ENCODE measurements around the gene RAB33A. TPM values are rescaled to one million over a fixed set of nuclear protein-coding genes. Genes with fewer than 3 reads are reported as not detected.

Gene RAB33A
- total and polyA plus RNA-seq, 4 donors = 0.13 to 0.61 (median 0.55) TPM

DNA sequence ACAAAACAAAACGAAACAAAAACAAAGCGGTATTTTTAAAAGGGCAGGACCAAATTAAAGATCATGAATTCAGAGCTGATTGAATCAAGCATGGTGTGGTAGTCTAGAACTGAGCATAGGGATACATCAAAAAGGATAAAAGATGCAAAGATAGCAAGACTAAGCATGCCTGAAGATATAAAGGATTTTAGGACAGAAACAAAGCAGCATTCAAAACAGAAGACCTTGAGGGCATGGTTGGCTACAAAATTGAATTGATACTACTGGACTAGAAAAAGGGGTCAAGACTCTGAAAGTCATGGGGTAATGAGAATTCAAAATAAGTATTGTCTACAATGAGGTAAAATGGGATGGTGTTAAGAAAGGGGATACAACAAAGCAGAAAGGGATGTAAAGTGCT is 41.6 kb downstream of the RAB33A start:
- 88% methylated on average over 2 of the region's 2 CpGs for WGBS
- H3K9me3 ChIP-seq (ENCODE audit: control insufficient read depth in 4 of 4, low read length in 3 of 4) = no peaks in the 10 kb centered on the region

DNA sequence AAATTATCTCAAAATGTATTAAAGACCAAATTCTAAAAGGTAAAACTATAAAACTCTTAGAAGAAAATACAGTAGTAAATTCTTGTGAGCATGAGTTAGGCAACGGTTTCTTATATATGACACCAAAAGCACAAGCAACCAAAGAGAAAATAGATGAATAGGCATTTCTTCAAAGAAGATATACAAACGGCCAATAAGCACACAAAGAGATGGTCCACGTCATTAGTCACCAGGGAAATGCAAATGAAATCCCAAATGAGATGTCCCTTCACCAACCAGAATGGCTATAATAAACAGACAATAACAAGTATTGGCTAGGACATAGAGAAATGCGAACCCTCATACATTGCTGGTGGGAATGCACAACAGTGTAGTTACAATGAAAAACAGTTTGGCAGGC is 44.6 kb downstream of the RAB33A start:
- DNase-seq (ENCODE audit: low spot score) = no peak
- H3K27me3 ChIP-seq (ENCODE audit: control insufficient read depth in 4 of 4, insufficient read depth in 4 of 4, low read length in 3 of 4) = no peaks in the 10 kb centered on the region
- TF ChIP-seq, protein P1, sequence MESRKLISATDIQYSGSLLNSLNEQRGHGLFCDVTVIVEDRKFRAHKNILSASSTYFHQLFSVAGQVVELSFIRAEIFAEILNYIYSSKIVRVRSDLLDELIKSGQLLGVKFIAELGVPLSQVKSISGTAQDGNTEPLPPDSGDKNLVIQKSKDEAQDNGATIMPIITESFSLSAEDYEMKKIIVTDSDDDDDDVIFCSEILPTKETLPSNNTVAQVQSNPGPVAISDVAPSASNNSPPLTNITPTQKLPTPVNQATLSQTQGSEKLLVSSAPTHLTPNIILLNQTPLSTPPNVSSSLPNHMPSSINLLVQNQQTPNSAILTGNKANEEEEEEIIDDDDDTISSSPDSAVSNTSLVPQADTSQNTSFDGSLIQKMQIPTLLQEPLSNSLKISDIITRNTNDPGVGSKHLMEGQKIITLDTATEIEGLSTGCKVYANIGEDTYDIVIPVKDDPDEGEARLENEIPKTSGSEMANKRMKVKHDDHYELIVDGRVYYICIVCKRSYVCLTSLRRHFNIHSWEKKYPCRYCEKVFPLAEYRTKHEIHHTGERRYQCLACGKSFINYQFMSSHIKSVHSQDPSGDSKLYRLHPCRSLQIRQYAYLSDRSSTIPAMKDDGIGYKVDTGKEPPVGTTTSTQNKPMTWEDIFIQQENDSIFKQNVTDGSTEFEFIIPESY (IDR thresholded peaks at IDR 0.05) = no peak
- TF ChIP-seq, protein P2, sequence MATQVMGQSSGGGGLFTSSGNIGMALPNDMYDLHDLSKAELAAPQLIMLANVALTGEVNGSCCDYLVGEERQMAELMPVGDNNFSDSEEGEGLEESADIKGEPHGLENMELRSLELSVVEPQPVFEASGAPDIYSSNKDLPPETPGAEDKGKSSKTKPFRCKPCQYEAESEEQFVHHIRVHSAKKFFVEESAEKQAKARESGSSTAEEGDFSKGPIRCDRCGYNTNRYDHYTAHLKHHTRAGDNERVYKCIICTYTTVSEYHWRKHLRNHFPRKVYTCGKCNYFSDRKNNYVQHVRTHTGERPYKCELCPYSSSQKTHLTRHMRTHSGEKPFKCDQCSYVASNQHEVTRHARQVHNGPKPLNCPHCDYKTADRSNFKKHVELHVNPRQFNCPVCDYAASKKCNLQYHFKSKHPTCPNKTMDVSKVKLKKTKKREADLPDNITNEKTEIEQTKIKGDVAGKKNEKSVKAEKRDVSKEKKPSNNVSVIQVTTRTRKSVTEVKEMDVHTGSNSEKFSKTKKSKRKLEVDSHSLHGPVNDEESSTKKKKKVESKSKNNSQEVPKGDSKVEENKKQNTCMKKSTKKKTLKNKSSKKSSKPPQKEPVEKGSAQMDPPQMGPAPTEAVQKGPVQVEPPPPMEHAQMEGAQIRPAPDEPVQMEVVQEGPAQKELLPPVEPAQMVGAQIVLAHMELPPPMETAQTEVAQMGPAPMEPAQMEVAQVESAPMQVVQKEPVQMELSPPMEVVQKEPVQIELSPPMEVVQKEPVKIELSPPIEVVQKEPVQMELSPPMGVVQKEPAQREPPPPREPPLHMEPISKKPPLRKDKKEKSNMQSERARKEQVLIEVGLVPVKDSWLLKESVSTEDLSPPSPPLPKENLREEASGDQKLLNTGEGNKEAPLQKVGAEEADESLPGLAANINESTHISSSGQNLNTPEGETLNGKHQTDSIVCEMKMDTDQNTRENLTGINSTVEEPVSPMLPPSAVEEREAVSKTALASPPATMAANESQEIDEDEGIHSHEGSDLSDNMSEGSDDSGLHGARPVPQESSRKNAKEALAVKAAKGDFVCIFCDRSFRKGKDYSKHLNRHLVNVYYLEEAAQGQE (IDR thresholded peaks at IDR 0.05) = no peak
- no peak for TF ChIP-seq TAF1 (conservative IDR thresholded peaks at IDR 0.05)
- no peak for TF ChIP-seq FOXA1 (IDR thresholded peaks at IDR 0.05)
- TF ChIP-seq EGR1 (IDR thresholded peaks at IDR 0.05; ENCODE audit: low read depth in 2 of 2) = no peak
- TF ChIP-seq, protein P3, sequence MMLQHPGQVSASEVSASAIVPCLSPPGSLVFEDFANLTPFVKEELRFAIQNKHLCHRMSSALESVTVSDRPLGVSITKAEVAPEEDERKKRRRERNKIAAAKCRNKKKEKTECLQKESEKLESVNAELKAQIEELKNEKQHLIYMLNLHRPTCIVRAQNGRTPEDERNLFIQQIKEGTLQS (IDR thresholded peaks at IDR 0.05) = no peak
- TF ChIP-seq FOXA2 (IDR thresholded peaks at IDR 0.05) = no peak
- TF ChIP-seq NR2F2 (IDR thresholded peaks at IDR 0.05) = no peak
- TF ChIP-seq, protein P4, sequence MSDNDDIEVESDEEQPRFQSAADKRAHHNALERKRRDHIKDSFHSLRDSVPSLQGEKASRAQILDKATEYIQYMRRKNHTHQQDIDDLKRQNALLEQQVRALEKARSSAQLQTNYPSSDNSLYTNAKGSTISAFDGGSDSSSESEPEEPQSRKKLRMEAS (IDR thresholded peaks at IDR 0.05) = no peak
- TF ChIP-seq JUND (IDR thresholded peaks at IDR 0.05) = no peak
- TF ChIP-seq, protein P5, sequence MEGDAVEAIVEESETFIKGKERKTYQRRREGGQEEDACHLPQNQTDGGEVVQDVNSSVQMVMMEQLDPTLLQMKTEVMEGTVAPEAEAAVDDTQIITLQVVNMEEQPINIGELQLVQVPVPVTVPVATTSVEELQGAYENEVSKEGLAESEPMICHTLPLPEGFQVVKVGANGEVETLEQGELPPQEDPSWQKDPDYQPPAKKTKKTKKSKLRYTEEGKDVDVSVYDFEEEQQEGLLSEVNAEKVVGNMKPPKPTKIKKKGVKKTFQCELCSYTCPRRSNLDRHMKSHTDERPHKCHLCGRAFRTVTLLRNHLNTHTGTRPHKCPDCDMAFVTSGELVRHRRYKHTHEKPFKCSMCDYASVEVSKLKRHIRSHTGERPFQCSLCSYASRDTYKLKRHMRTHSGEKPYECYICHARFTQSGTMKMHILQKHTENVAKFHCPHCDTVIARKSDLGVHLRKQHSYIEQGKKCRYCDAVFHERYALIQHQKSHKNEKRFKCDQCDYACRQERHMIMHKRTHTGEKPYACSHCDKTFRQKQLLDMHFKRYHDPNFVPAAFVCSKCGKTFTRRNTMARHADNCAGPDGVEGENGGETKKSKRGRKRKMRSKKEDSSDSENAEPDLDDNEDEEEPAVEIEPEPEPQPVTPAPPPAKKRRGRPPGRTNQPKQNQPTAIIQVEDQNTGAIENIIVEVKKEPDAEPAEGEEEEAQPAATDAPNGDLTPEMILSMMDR (IDR thresholded peaks at IDR 0.05; ENCODE audit: low read depth, low read length, missing input control) = no peak
- TF ChIP-seq RAD21 (IDR thresholded peaks at IDR 0.05) = no peak
- no peak for TF ChIP-seq HNF4G (IDR thresholded peaks at IDR 0.05)
- peaks cover 0 to 3% (median 2%) of the 10 kb centered on the region in 4 donors for H3K36me3 ChIP-seq (ENCODE audit: control insufficient read depth in 4 of 4, insufficient read depth in 3 of 4, low read depth in 1 of 4, low read length in 3 of 4)
- H3K9me3 ChIP-seq (ENCODE audit: control insufficient read depth in 4 of 4, low read length in 3 of 4) = no peaks in the 10 kb centered on the region
- no peaks in the 10 kb centered on the region for H3K4me1 ChIP-seq (ENCODE audit: control insufficient read depth in 4 of 4, insufficient read depth in 4 of 4, low read length in 3 of 4)
- H3K27ac ChIP-seq (ENCODE audit: low read depth in 1 of 2, low read length in 2 of 2) = no peak overlapping the region
- no peak overlapping the region for H3K4me3 ChIP-seq (ENCODE audit: low read depth in 1 of 3, low read length in 3 of 3)
- WGBS = 91% methylated on average over 4 of the region's 4 CpGs
- no peak overlapping the region for H3K9ac ChIP-seq (ENCODE audit: low read depth in 1 of 2, low read length in 2 of 2)

More for the DNA sequence above, 41.6 kb downstream of the RAB33A start:
- no peak overlapping the region for H3K9ac ChIP-seq (ENCODE audit: low read depth in 1 of 2, low read length in 2 of 2)
- no peak for TF ChIP-seq YY1 (IDR thresholded peaks at IDR 0.05)
- TF ChIP-seq, protein P5 (IDR thresholded peaks at IDR 0.05; ENCODE audit: low read depth, low read length, missing input control) = no peak
- TF ChIP-seq EGR1 (IDR thresholded peaks at IDR 0.05; ENCODE audit: low read depth in 2 of 2) = no peak
- TF ChIP-seq FOXA1 (IDR thresholded peaks at IDR 0.05) = no peak
- TF ChIP-seq SP1 (IDR thresholded peaks at IDR 0.05) = no peak
- TF ChIP-seq FOXA2 (IDR thresholded peaks at IDR 0.05) = no peak
- TF ChIP-seq, protein P1 (IDR thresholded peaks at IDR 0.05) = no peak
- TF ChIP-seq, protein P4 (IDR thresholded peaks at IDR 0.05) = no peak
- no peak for TF ChIP-seq HNF4A (conservative IDR thresholded peaks at IDR 0.05)
- no peak for TF ChIP-seq GABPA (IDR thresholded peaks at IDR 0.05 in 1 of 2, conservative IDR thresholded peaks at IDR 0.05 in 1 of 2)
- H3K36me3 ChIP-seq (ENCODE audit: control insufficient read depth in 4 of 4, insufficient read depth in 3 of 4, low read depth in 1 of 4, low read length in 3 of 4) = peaks cover 0 to 3% (median 2%) of the 10 kb centered on the region in 4 donors
- no peak for DNase-seq (ENCODE audit: low spot score)
- no peaks in the 10 kb centered on the region for H3K4me1 ChIP-seq (ENCODE audit: control insufficient read depth in 4 of 4, insufficient read depth in 4 of 4, low read length in 3 of 4)
- no peak overlapping the region for H3K4me3 ChIP-seq (ENCODE audit: low read depth in 1 of 3, low read length in 3 of 3)
- no peaks in the 10 kb centered on the region for H3K27me3 ChIP-seq (ENCODE audit: control insufficient read depth in 4 of 4, insufficient read depth in 4 of 4, low read length in 3 of 4)
- no peak overlapping the region for H3K27ac ChIP-seq (ENCODE audit: low read depth in 1 of 2, low read length in 2 of 2)
